Esophagus squamous epithelium (tissue), 5 donors: ENCODE results near the gene UTP11. TPM values are rescaled to one million over a fixed set of nuclear protein-coding genes. Genes with fewer than 3 reads are reported as not detected.

ENCODE experiments used
- DNase-seq: peaks from one replicate; lab custom pipeline; 2025; lab: John Stamatoyannopoulos, UW
- H3K27ac ChIP-seq, 4 donors: fragments of 200-600 bp; sonication (generic); one replicate each; pipeline ENCODE4 v1.5.1; 2016 to 2019; ENCODE audit warnings: mild to moderate bottlenecking in 1 of 4
- H3K27me3 ChIP-seq, 4 donors: fragments of 200-600 bp; sonication (generic); 1 replicate in 3 of 4; 2 replicates in 1 of 4; pipeline versions ENCODE4 v1.5.1 to v1.6.0; 2017 to 2021; ENCODE audit warnings: antibody characterized with exemption in 1 of 4
- H3K36me3 ChIP-seq, 3 donors: fragments of 200-600 bp; sonication (generic); one replicate each; pipeline ENCODE4 v1.5.1; 2016 to 2019
- H3K4me1 ChIP-seq, 3 donors: fragments of 200-600 bp; sonication (generic); one replicate each; pipeline ENCODE4 v1.5.1; 2017 to 2019
- H3K4me3 ChIP-seq, 4 donors: fragments of 200-600 bp; sonication (generic); 1 replicate in 3 of 4; 2 replicates in 1 of 4; pipeline ENCODE4 v1.5.1; 2016 to 2019; ENCODE audit warnings: mild to moderate bottlenecking in 2 of 4, moderate library complexity in 1 of 4
- H3K9me3 ChIP-seq, 3 donors: fragments of 200-600 bp; sonication (generic); one replicate each; pipeline ENCODE4 v1.5.1; 2016 to 2019
- POLR2A ChIP-seq, 4 donors: fragments of 450-650 bp; IDR thresholded peaks; one replicate each; pipeline ENCODE4 v1.6.1; 2017; ENCODE audit warnings: antibody characterized with exemption in 4 of 4, mild to moderate bottlenecking in 4 of 4, moderate library complexity in 3 of 4
- WGBS, 2 donors: methylation state at CpG; one replicate each; pipeline ENCODE4 v1.1.5; 2018; 5-methylcytosine and 5-hydroxymethylcytosine counted together
- intact Hi-C: fragments of 100-400 bp; cut with DNase I; formaldehyde crosslinking; loops from one replicate; pipeline ENCODE4 v1.15.0; 2022
- total RNA-seq, 4 donors: library from RNA; depleted of rRNA; stranded (reverse); fragments of >200 nt; gene quantifications; one replicate each; pipeline ENCODE4 v1.1.0, GENCODE V29; 2016
- TF ChIP-seq, protein P1 (sequence below), 6 experiments: fragments of 450-650 bp in 4 of 6; fragments of 200-600 bp in 2 of 6; sonication (generic) in 2 of 6; IDR thresholded peaks; one replicate each; pipeline ENCODE4 v1.5.1; 2016 to 2019; ENCODE audit warnings: antibody characterized with exemption in 6 of 6, mild to moderate bottlenecking in 4 of 6, moderate library complexity in 4 of 6
- donor health status: DM: yes; HTN: yes; CAD: no.

The UTP11 gene
- total RNA-seq, 4 donors from 2014 or later: 38.5 to 71.5 (median 54.5) TPM

DNA sequence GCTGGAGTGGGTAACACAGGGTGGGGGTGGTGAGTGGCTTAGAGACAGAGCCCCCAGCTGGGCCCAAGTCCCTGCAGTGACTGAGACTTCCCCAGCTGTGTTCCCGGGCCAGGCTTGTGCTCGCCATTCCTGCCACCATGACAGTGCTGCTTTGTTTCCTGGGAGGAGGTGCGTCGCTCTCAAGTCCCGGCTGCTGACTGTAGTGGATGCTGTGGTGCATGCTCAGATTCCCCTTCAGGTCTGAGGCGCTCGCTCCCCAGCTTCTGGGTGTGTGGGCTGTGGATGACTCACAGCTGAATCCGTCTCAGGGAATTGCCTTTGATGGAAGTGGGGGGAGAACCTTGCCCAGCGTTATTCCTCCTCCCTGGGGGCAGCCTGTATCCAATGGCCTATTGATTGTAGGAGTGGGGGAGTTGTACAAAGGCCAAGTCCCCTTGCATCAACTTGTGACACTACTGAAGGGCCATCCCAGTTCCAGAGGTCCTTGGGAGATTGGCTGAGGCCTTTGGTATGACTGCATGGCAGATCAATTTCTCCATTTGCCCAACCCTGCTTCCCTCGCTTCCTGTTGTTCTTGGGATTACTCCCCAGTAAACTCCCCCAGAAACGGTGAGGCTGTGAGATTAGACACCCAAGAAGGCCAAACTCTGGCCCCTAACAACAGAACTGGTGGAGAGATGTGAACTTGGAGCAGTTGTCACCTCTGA is 51.8 kb downstream of the UTP11 start:
- Histone ChIP-seq H3K27me3 (peaks cover 0 to 13% (median 0%) of the 10 kb centered on the region in 4 donors), H3K9me3 (no peaks in the 10 kb centered on the region), H3K4me3 (no peak overlapping the region), H3K36me3 (no peaks in the 10 kb centered on the region), H3K4me1 (peaks cover 0 to 39% (median 12%) of the 10 kb centered on the region in 3 donors), H3K27ac (peak overlapping the region in 1 of 4 donors; percentile 12)
- TF ChIP-seq POLR2A (IDR thresholded peaks at IDR 0.05): no peak
- TF ChIP-seq, protein P1, sequence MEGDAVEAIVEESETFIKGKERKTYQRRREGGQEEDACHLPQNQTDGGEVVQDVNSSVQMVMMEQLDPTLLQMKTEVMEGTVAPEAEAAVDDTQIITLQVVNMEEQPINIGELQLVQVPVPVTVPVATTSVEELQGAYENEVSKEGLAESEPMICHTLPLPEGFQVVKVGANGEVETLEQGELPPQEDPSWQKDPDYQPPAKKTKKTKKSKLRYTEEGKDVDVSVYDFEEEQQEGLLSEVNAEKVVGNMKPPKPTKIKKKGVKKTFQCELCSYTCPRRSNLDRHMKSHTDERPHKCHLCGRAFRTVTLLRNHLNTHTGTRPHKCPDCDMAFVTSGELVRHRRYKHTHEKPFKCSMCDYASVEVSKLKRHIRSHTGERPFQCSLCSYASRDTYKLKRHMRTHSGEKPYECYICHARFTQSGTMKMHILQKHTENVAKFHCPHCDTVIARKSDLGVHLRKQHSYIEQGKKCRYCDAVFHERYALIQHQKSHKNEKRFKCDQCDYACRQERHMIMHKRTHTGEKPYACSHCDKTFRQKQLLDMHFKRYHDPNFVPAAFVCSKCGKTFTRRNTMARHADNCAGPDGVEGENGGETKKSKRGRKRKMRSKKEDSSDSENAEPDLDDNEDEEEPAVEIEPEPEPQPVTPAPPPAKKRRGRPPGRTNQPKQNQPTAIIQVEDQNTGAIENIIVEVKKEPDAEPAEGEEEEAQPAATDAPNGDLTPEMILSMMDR (IDR thresholded peaks at IDR 0.05): peak in 1 of 6 experiments; percentile 17
- intact Hi-C loops: no loop called here
- no peak for DNase-seq
- 80% methylated on average over 1 of the region's 11 CpGs; no CpG with 5 or more reads in 1 of the 2 donors for WGBS, 2 donors

DNA sequence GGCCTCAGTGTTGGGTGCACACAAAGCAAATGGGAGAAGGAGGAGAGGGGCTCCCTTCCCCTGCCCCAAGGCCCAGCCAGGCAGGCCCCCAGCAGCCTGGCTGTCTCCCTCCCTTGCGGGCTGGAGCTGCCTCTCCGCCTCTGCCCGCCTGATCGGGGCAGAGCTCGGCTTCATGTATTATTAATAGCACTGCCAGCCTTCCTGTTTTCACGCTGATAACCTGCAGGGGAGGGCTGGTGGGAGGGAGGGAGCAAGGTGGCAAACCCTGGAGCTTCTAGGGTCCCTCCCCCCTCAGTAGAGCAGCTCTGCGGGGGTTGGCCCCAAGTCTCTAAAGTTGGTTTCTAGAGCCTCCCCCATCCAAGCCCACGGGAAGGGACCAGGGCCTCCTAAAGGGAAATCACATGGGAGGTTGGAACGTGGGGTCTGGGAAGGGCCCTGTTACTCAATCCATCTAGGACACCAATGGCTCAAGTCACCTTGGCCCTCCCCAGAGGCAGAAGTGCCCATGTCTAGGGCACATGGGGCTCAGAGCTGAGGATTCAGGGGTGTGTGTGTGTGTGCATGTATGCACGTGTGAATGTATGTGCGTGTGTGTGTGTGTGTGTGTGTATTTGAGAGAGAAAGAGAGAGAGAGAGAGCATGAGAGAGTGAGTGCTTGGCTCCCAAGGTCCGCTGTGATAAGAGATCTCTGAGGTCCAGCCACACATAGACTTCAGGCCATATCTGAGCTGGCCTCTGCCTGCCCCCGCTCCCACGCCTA is 55.9 kb downstream of the UTP11 start:
- WGBS, 2 donors: 63 to 91% methylated on average over 5 to 8 of the region's 14 CpGs
- TF ChIP-seq, protein P1 (IDR thresholded peaks at IDR 0.05): no peak
- TF ChIP-seq POLR2A (IDR thresholded peaks at IDR 0.05): no peak
- no peak overlapping the region for H3K4me3 ChIP-seq
- H3K36me3 ChIP-seq: no peaks in the 10 kb centered on the region
- no peak for DNase-seq
- intact Hi-C loops: no loop called here
- no peaks in the 10 kb centered on the region for H3K9me3 ChIP-seq
- peaks cover 5 to 46% (median 23%) of the 10 kb centered on the region in 3 donors for H3K4me1 ChIP-seq
- H3K27ac ChIP-seq: no peak overlapping the region
- H3K27me3 ChIP-seq: peaks cover 0 to 40% (median 0%) of the 10 kb centered on the region in 4 donors

DNA sequence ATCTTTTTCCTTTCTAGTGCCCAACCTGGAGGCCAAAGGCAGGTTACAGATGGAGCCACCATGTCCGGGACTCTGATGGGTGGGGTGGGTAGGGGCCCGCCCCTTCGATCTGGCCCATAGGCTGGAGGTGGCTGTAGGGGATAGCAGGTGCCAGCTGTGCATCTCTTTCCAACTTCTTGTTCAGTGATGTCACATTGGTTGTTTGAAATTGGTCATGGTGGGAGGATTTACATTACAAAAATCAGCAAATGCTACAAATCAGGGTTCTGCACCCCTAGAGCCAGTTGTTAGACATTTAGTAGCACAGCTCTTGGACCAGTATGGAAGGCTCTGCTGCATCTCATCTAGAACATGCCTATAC is 56.4 kb downstream of the UTP11 start:
- Histone ChIP-seq H3K27me3 (peaks cover 0 to 40% (median 0%) of the 10 kb centered on the region in 4 donors), H3K36me3 (no peaks in the 10 kb centered on the region), H3K4me1 (peaks cover 8 to 50% (median 27%) of the 10 kb centered on the region in 3 donors), H3K4me3 (no peak overlapping the region), H3K27ac (no peak overlapping the region), H3K9me3 (no peaks in the 10 kb centered on the region)
- TF ChIP-seq POLR2A (IDR thresholded peaks at IDR 0.05): no peak
- TF ChIP-seq, protein P1 (IDR thresholded peaks at IDR 0.05): no peak
- no peak for DNase-seq
- intact Hi-C loops: no loop called here
- 40 to 90% methylated on average over 1 to 3 of the region's 3 CpGs for WGBS, 2 donors

DNA sequence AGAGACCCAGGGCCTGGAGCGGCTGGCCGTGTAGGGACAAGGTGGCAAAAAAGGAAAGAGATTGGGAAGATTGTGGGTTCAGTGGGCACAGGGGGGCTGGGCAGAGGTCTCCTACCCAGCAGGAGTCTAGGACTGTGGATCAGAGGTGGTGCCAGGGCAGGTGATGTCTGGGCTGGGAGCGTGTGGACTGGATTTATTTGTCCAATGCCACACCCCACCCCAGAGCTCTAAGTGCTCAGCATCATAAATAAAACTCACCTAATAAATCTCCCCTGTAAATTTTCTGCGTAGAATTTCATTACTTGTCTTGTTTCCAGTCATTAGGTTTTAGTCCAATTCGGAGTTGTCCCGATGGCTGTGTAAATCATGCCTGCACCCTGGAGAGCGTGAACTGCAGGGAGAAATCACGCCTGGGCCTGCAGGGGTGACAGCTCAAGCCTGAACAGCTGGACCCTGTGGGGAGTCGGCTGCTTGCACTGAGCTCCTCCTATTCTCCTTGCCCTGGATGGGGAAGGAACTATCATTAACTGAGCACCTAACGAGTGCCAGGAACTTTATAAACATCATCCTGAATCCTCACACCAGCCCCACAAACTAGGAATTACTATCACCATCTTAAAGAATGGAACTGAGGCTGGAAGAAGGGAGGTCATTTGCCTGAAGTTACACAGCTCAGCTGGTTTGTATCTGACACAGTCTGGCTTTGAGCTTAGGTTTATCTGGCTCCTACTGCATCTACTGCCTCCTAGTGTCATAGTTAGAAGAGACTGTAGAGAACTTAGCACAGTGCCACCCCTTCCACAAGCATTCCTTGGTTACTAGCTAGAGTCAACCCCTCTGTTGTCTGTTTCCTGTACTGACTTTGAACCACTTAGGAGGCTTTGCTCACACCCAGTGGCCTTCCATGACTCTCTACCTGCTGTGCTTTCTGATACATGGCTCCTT is 59.0 kb downstream of the UTP11 start:
- intact Hi-C loops: no loop called here
- H3K9me3 ChIP-seq: no peaks in the 10 kb centered on the region
- DNase-seq: no peak
- no peak for TF ChIP-seq POLR2A (IDR thresholded peaks at IDR 0.05)
- TF ChIP-seq, protein P1 (IDR thresholded peaks at IDR 0.05): peak in 3 of 6 experiments; percentile 13 to 42 (median 25)
- peaks cover 0 to 56% (median 0%) of the 10 kb centered on the region in 4 donors for H3K27me3 ChIP-seq
- H3K4me3 ChIP-seq: no peak overlapping the region
- H3K27ac ChIP-seq: peak overlapping the region in 3 of 4 donors; percentile 6 to 33 (median 25)
- H3K4me1 ChIP-seq: peaks cover 8 to 53% (median 28%) of the 10 kb centered on the region in 3 donors
- H3K36me3 ChIP-seq: no peaks in the 10 kb centered on the region
- WGBS, 2 donors: 28 to 57% methylated on average over 4 to 9 of the region's 10 CpGs
